Suppressor macrophage treated with lipopolysaccharide for 4 hours (primary cell): ENCODE results near the gene RASD1.
"Not testable (repeated sequence)": the region's sequence is repeated elsewhere in the genome, so short reads cannot be mapped to it uniquely, and the experiment has no call there.

Experiments used
- DNase-seq: peaks from one replicate; pipeline ENCODE4 v3.0.0-alpha.2; 2020

Gene RASD1

GRCh38 chr17:17467720-17468119 lies 28.5 kb downstream of the RASD1 start:
- DNase-seq, result no peak

GRCh38 chr17:17467016-17467415 lies 29.2 kb downstream of the RASD1 start:
- no peak for DNase-seq

- no peak for DNase-seq
These were observed 29.7 kb downstream of the RASD1 start for GRCh38 chr17:17466511-17466910.

- not testable (repeated sequence) for DNase-seq
These were observed 30.3 kb downstream of the RASD1 start for GRCh38 chr17:17465878-17466277.

- no peak for DNase-seq
These were observed 32.4 kb downstream of the RASD1 start for GRCh38 chr17:17463821-17464220.

- no peak for DNase-seq
These were observed 34.0 kb downstream of the RASD1 start for GRCh38 chr17:17462048-17462824.

GRCh38 chr17:17460038-17460437 lies 36.2 kb downstream of the RASD1 start:
- DNase-seq, result no peak

GRCh38 chr17:17457680-17458079 lies 38.5 kb downstream of the RASD1 start:
- no peak for DNase-seq

- DNase-seq, result no peak
These were observed 39.9 kb downstream of the RASD1 start for GRCh38 chr17:17456251-17456650.

GRCh38 chr17:17455173-17455572 lies 41.0 kb downstream of the RASD1 start:
- DNase-seq, result no peak

GRCh38 chr17:17454700-17455099 lies 41.5 kb downstream of the RASD1 start:
- not testable (repeated sequence) for DNase-seq

GRCh38 chr17:17454276-17454675 lies 41.9 kb downstream of the RASD1 start:
- no peak for DNase-seq

- no peak for DNase-seq
These were observed 43.1 kb downstream of the RASD1 start for GRCh38 chr17:17453088-17453487.

GRCh38 chr17:17448723-17449122 lies 47.5 kb downstream of the RASD1 start:
- DNase-seq, result no peak

- DNase-seq, result no peak
These were observed 48.1 kb downstream of the RASD1 start for GRCh38 chr17:17448076-17448475.

GRCh38 chr17:17447264-17447663 lies 48.9 kb downstream of the RASD1 start:
- DNase-seq, result no peak

GRCh38 chr17:17446666-17447155 lies 49.5 kb downstream of the RASD1 start:
- no peak for DNase-seq

- DNase-seq, result peak; percentile 60
These were observed 50.1 kb downstream of the RASD1 start for GRCh38 chr17:17445925-17446665.

GRCh38 chr17:17445296-17445924 lies 50.8 kb downstream of the RASD1 start:
- no peak for DNase-seq
